Measurements from ENCODE around the gene KRTCAP2. TPM values are rescaled to one million over a fixed set of nuclear protein-coding genes. Genes with fewer than 3 reads are reported as not detected.

KRTCAP2 gene
- total RNA-seq, 2 donors from 2014 or later = 111 to 236 TPM

GRCh38 chr1:155134880-155135414, 38.2 kb downstream of the KRTCAP2 start:
- Histone ChIP-seq H3K4me3 (peak overlapping the region; percentile 49 to 58), H3K4me1 (replicated peaks) (peaks cover 32% of the 10 kb centered on the region), H3K27ac (peak overlapping the region; percentile 94 to 97), H3K9me3 (no peaks in the 10 kb centered on the region), H3K36me3 (peaks cover 5 to 15% of the 10 kb centered on the region in 2 donors), H3K27me3 (replicated peaks; ENCODE audit: insufficient read depth) (no peaks in the 10 kb centered on the region)
- TF ChIP-seq POLR2AphosphoS5 (IDR thresholded peaks at IDR 0.05) = peak; percentile 89
- no peak for TF ChIP-seq CTCF (IDR thresholded peaks at IDR 0.05)
- peak; percentile 55 for TF ChIP-seq POLR2A (IDR thresholded peaks at IDR 0.05)
- WGBS = 6% methylated on average over 18 of the region's 18 CpGs
- intact Hi-C loops (cut with DNase I) = loop anchor here (5.0 kb wide), 1 partner anchor 32 kb away; no protein-coding TSS in a partner anchor
- DNase-seq (ENCODE audit: low spot score) = peak; percentile 87

GRCh38 chr1:155134322-155134721, 38.8 kb downstream of the KRTCAP2 start:
- no peak for TF ChIP-seq POLR2A (IDR thresholded peaks at IDR 0.05)
- no peak for TF ChIP-seq POLR2AphosphoS5 (IDR thresholded peaks at IDR 0.05)
- TF ChIP-seq CTCF (IDR thresholded peaks at IDR 0.05) = no peak
- Histone ChIP-seq H3K27me3 (replicated peaks; ENCODE audit: insufficient read depth) (no peaks in the 10 kb centered on the region), H3K27ac (peak overlapping the region; percentile 94 to 97), H3K36me3 (peaks cover 5 to 15% of the 10 kb centered on the region in 2 donors), H3K9me3 (no peaks in the 10 kb centered on the region), H3K4me1 (replicated peaks) (peaks cover 32% of the 10 kb centered on the region), H3K4me3 (peak overlapping the region in 1 of 2 donors; percentile 49)
- DNase-seq (ENCODE audit: low spot score) = no peak
- 55% methylated on average over 1 of the region's 1 CpG for whole genome bisulfite sequencing
- intact Hi-C loops (cut with DNase I) = loop anchor here (5.0 kb wide), 1 partner anchor 33 kb away; no protein-coding TSS in a partner anchor

DNA sequence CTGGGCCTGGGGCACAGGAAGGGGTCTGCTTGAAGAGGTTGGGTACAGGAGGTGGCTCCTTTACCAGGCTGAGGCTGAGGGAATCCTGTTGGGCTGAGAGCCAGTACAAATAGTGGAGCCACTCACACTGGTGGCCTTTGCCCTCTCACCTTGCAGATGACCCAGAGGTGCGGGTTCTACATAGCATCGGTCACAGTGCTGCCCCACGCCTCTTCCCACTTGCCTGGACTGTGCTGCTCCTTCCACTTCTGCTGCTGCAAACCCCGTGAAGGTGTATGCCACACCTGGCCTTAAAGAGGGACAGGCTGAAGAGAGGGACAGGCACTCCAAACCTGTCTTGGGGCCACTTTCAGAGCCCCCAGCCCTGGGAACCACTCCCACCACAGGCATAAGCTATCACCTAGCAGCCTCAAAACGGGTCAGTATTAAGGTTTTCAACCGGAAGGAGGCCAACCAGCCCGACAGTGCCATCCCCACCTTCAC, 39.3 kb downstream of the KRTCAP2 start:
- peaks cover 32% of the 10 kb centered on the region for H3K4me1 ChIP-seq (replicated peaks)
- H3K9me3 ChIP-seq = no peaks in the 10 kb centered on the region
- intact Hi-C loops (cut with DNase I) = loop anchor here (5.0 kb wide), 1 partner anchor 33 kb away; no protein-coding TSS in a partner anchor
- no peak for DNase-seq (ENCODE audit: low spot score)
- H3K4me3 ChIP-seq = no peak overlapping the region
- TF ChIP-seq POLR2A (IDR thresholded peaks at IDR 0.05) = no peak
- TF ChIP-seq CTCF (IDR thresholded peaks at IDR 0.05) = no peak
- no peak for TF ChIP-seq POLR2AphosphoS5 (IDR thresholded peaks at IDR 0.05)
- peak overlapping the region; percentile 94 to 97 for H3K27ac ChIP-seq
- H3K36me3 ChIP-seq = peaks cover 5 to 15% of the 10 kb centered on the region in 2 donors
- no peaks in the 10 kb centered on the region for H3K27me3 ChIP-seq (replicated peaks; ENCODE audit: insufficient read depth)
- 69% methylated on average over 7 of the region's 7 CpGs for WGBS

- WGBS = 60% methylated on average over 2 of the region's 2 CpGs
- no peak for TF ChIP-seq POLR2AphosphoS5 (IDR thresholded peaks at IDR 0.05)
- TF ChIP-seq POLR2A (IDR thresholded peaks at IDR 0.05) = no peak
- no peak for TF ChIP-seq CTCF (IDR thresholded peaks at IDR 0.05)
- intact Hi-C loops (cut with DNase I) = loop anchor here (5.0 kb wide), 1 partner anchor 35 kb away; no protein-coding TSS in a partner anchor
- Histone ChIP-seq H3K9me3 (no peaks in the 10 kb centered on the region), H3K4me1 (replicated peaks) (peaks cover 28% of the 10 kb centered on the region), H3K27me3 (replicated peaks; ENCODE audit: insufficient read depth) (no peaks in the 10 kb centered on the region), H3K27ac (peak overlapping the region; percentile 94 to 98), H3K4me3 (peak overlapping the region in 1 of 2 donors; percentile 80), H3K36me3 (peaks cover 5 to 15% of the 10 kb centered on the region in 2 donors)
- no peak for DNase-seq (ENCODE audit: low spot score)
Observed at GRCh38 chr1:155131856-155132255, 41.2 kb downstream of the KRTCAP2 start.

- peaks cover 25% of the 10 kb centered on the region for H3K4me1 ChIP-seq (replicated peaks)
- H3K4me3 ChIP-seq = peak overlapping the region in 1 of 2 donors; percentile 80
- no peaks in the 10 kb centered on the region for H3K9me3 ChIP-seq
- WGBS = 51% methylated on average over 7 of the region's 8 CpGs
- peaks cover 5 to 15% of the 10 kb centered on the region in 2 donors for H3K36me3 ChIP-seq
- no peaks in the 10 kb centered on the region for H3K27me3 ChIP-seq (replicated peaks; ENCODE audit: insufficient read depth)
- peak overlapping the region; percentile 94 to 98 for H3K27ac ChIP-seq
- peak; percentile 64 for DNase-seq (ENCODE audit: low spot score)
- intact Hi-C loops (cut with DNase I) = loop anchor here (5.0 kb wide), 1 partner anchor 36 kb away; no protein-coding TSS in a partner anchor
- TF ChIP-seq POLR2AphosphoS5 (IDR thresholded peaks at IDR 0.05) = peak; percentile 66
- no peak for TF ChIP-seq POLR2A (IDR thresholded peaks at IDR 0.05)
- no peak for TF ChIP-seq CTCF (IDR thresholded peaks at IDR 0.05)
Observed at GRCh38 chr1:155131285-155131684, 41.8 kb downstream of the KRTCAP2 start.

All from prostate gland (tissue), 2 donors.